H9 (cell line): ENCODE data around the gene TSPAN9. TPM values are rescaled to one million over a fixed set of nuclear protein-coding genes. Genes with fewer than 3 reads are reported as not detected.
A peak's percentile ranks its signal among the peaks of the same experiment; 100 is the strongest.

Experiments used
- DNase-seq: peaks from one replicate; pipeline ENCODE4 v3.0.0-alpha.2; 2017
- H2AFZ ChIP-seq: one replicate; pipeline ENCODE4 v1.6.1; 2013; ENCODE audit warnings: mild to moderate bottlenecking, low read length, control low read depth, moderate library complexity
- H2AK5ac ChIP-seq: 2 replicates; pipeline ENCODE4 v1.6.1; 2013; ENCODE audit warnings: low read length, control low read depth, mixed read lengths; ENCODE audit not compliant: insufficient read length
- H2BK120ac ChIP-seq: one replicate; pipeline ENCODE4 v1.6.1; 2013; ENCODE audit warnings: low read depth, mild to moderate bottlenecking, low read length, control low read depth, inconsistent platforms; ENCODE audit not compliant: poor library complexity, severe bottlenecking
- H2BK12ac ChIP-seq: 2 replicates; pipeline ENCODE4 v1.6.1; 2013; ENCODE audit warnings: low read length, control low read depth, mixed read lengths, low read depth; ENCODE audit not compliant: insufficient read length
- H2BK15ac ChIP-seq: 2 replicates; pipeline ENCODE4 v1.6.1; 2013; ENCODE audit warnings: low read depth, low read length, control low read depth
- H2BK20ac ChIP-seq: one replicate; pipeline ENCODE4 v1.6.1; 2013; ENCODE audit warnings: low read depth, mild to moderate bottlenecking, low read length, control low read depth, inconsistent platforms; ENCODE audit not compliant: poor library complexity, severe bottlenecking
- H2BK5ac ChIP-seq: 2 replicates; pipeline ENCODE4 v1.6.1; 2013; ENCODE audit warnings: low read length, control low read depth, mixed read lengths; ENCODE audit not compliant: insufficient read length
- H3K14ac ChIP-seq: 2 replicates; pipeline ENCODE4 v1.6.1; 2013; ENCODE audit warnings: low read length, control low read depth; ENCODE audit not compliant: insufficient read depth
- H3K18ac ChIP-seq: 2 replicates; pipeline ENCODE4 v1.6.1; 2013; ENCODE audit warnings: low read depth, mild to moderate bottlenecking, mixed read lengths, low read length, control low read depth; ENCODE audit not compliant: insufficient read length
- H3K23ac ChIP-seq: 2 replicates; pipeline ENCODE4 v1.6.1; 2013; ENCODE audit warnings: low read length, control low read depth, mixed read lengths, low read depth; ENCODE audit not compliant: insufficient read length
- H3K23me2 ChIP-seq: 2 replicates; pipeline ENCODE4 v1.6.1; 2013; ENCODE audit warnings: low read depth, mild to moderate bottlenecking, mixed read lengths, low read length, control low read depth; ENCODE audit not compliant: insufficient read length, poor library complexity, severe bottlenecking
- H3K27ac ChIP-seq: 2 replicates; pipeline ENCODE4 v1.5.1; 2013; ENCODE audit warnings: low read length, control low read depth, mixed read lengths, low read depth; ENCODE audit not compliant: insufficient read length
- H3K27me3 ChIP-seq: 2 replicates; pipeline ENCODE4 v1.6.1; 2013; ENCODE audit warnings: low read length, control low read depth, inconsistent platforms; ENCODE audit not compliant: insufficient read depth
- H3K4ac ChIP-seq: 2 replicates; pipeline ENCODE4 v1.6.1; 2013; ENCODE audit warnings: low read depth, mild to moderate bottlenecking, control low read depth, inconsistent platforms, low read length, moderate library complexity
- H3K4me1 ChIP-seq: 2 replicates; pipeline ENCODE4 v1.6.1; 2013; ENCODE audit warnings: low read length, control low read depth, inconsistent platforms; ENCODE audit not compliant: insufficient read depth
- H3K4me2 ChIP-seq: 2 replicates; pipeline ENCODE4 v1.6.1; 2013; ENCODE audit warnings: low read length, control low read depth, mixed read lengths; ENCODE audit not compliant: insufficient read length, insufficient read depth
- H3K56ac ChIP-seq: 2 replicates; pipeline ENCODE4 v1.6.1; 2013; ENCODE audit warnings: low read depth, mild to moderate bottlenecking, mixed read lengths, low read length, control low read depth; ENCODE audit not compliant: insufficient read length
- H3K79me1 ChIP-seq: 2 replicates; pipeline ENCODE4 v1.6.1; 2013; ENCODE audit warnings: low read depth, mild to moderate bottlenecking, moderate library complexity, low read length, control low read depth, inconsistent platforms; ENCODE audit not compliant: insufficient read depth, poor library complexity, severe bottlenecking
- H3K79me2 ChIP-seq: 2 replicates; pipeline ENCODE4 v1.6.1; 2013; ENCODE audit warnings: low read length, control low read depth, inconsistent platforms; ENCODE audit not compliant: insufficient read depth
- H3K9ac ChIP-seq: 2 replicates; pipeline ENCODE4 v1.6.1; 2013; ENCODE audit warnings: low read length, control low read depth, mixed read lengths; ENCODE audit not compliant: insufficient read length; ENCODE audit errors: extremely low read depth
- H3K9me3 ChIP-seq: one replicate; pipeline ENCODE4 v1.6.1; 2013; ENCODE audit warnings: low read depth, low read length, inconsistent platforms; ENCODE audit not compliant: control insufficient read depth
- H3T11ph ChIP-seq: one replicate; pipeline ENCODE4 v1.6.1; 2013; ENCODE audit warnings: mild to moderate bottlenecking, low read length, control low read depth, inconsistent platforms
- H4K20me1 ChIP-seq: one replicate; pipeline ENCODE4 v1.6.1; 2013; ENCODE audit not compliant: control insufficient read depth, insufficient read length, insufficient read depth
- H4K5ac ChIP-seq: 2 replicates; pipeline ENCODE4 v1.6.1; 2013; ENCODE audit warnings: low read depth, mild to moderate bottlenecking, mixed read lengths, low read length, control low read depth; ENCODE audit not compliant: insufficient read length
- H4K8ac ChIP-seq: replicated peaks from 2 replicates; pipeline ENCODE4 v1.6.1; 2013; ENCODE audit warnings: low read length, control low read depth, mixed read lengths, low read depth; ENCODE audit not compliant: insufficient read length
- H4K91ac ChIP-seq: 2 replicates; pipeline ENCODE4 v1.6.1; 2013; ENCODE audit warnings: low read depth, mild to moderate bottlenecking, moderate library complexity, mixed read lengths, low read length, control low read depth; ENCODE audit not compliant: insufficient read length
- H3K27ac Mint-ChIP-seq, 3 experiments: 2 replicates in 2 of 3; 3 replicates in 1 of 3; pipeline ENCODE4 v1.8.0; 2020 to 2021; ENCODE audit warnings: mixed read lengths in 3 of 3, mild to moderate bottlenecking in 1 of 3, moderate library complexity in 1 of 3
- H3K27me3 Mint-ChIP-seq: 2 replicates; pipeline ENCODE4 v1.8.0; 2021; ENCODE audit warnings: low read depth, mild to moderate bottlenecking, moderate library complexity, mixed read lengths
- H3K36me3 Mint-ChIP-seq, 3 experiments: 2 replicates in 2 of 3; 3 replicates in 1 of 3; pipeline ENCODE4 v1.8.0; 2020 to 2021; ENCODE audit warnings: low read depth in 3 of 3, mixed read lengths in 3 of 3; ENCODE audit not compliant: insufficient read depth in 1 of 3
- H3K4me1 Mint-ChIP-seq, 2 experiments: 2 replicates each; pipeline ENCODE4 v1.8.0; 2020; ENCODE audit warnings: mixed read lengths in 2 of 2
- H3K4me3 Mint-ChIP-seq, 2 experiments: 2 replicates in 1 of 2; 3 replicates in 1 of 2; pipeline ENCODE4 v1.8.0; 2020 to 2021; ENCODE audit warnings: mild to moderate bottlenecking in 2 of 2, mixed read lengths in 2 of 2, moderate library complexity in 1 of 2
- H3K9me3 Mint-ChIP-seq, 2 experiments: 2 replicates in 1 of 2; 3 replicates in 1 of 2; pipeline ENCODE4 v1.8.0; 2020; ENCODE audit warnings: mild to moderate bottlenecking in 2 of 2, mixed read lengths in 2 of 2, moderate library complexity in 1 of 2
- WGBS: extraction: QIAGEN DNeasy Blood & Tissue Kit; methylation state at CpG from one replicate; pipeline ENCODE4 v1.1.7; 2013; ENCODE audit warnings: missing lambda C conversion rate, low lambda C conversion rate, mixed read lengths; ENCODE audit not compliant: insufficient read length; ENCODE audit errors: extremely low coverage; 5-methylcytosine and 5-hydroxymethylcytosine counted together
- total RNA-seq: library from RNA; stranded (reverse); gene quantifications from 2 replicates; pipeline ENCODE4 v1.2.1, GENCODE V29; 2021
- TF ChIP-seq, protein P1 (sequence below): fragments of 200-600 bp; sonication (generic); conservative IDR thresholded peaks from 3 replicates; pipeline ENCODE4 v1.8.0; 2021; ENCODE audit warnings: antibody characterized with exemption, mild to moderate bottlenecking

Gene TSPAN9
- total RNA-seq, 1 experiment from 2014 or later = 19.0 TPM

DNA sequence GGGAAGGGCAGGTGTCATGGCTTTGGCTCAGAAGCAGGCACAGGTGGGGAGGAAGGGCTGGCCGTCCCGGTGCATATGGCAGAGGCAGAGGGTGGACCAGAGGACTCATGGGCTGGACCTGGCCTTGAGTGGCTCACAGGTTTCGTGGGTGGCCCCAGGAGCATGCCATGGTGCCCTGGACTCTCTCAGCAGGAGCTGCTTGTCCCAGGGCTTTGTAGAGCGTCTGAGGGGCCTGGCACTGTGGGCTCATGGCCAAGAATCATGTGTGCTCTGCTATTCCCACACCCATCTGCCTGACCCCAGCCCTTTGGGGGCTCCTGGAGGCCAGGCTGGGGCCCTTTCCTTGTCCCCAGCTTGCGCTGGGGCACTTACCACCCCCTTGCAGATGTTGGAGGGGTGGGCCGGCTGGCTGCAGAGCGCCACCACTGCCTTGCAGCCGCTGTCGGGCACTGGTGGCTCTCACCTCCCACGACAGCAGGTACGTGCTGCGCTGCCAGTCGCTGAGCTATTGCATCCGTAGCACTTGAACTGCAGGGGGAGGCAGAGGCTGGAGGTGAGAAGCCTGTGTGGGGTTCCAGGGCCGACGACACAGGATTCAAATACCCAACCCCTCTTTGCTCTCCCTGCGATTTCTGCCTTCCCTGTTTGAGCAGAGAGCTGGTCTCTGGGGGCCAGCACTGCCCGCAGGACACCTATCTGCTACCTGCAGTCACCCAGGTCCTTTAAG, 226.4 kb downstream of the TSPAN9 start:
- Histone ChIP-seq H3K18ac (no peak overlapping the region), H4K8ac (no peak overlapping the region), H3K27ac (no peak overlapping the region), H3K23ac (no peak overlapping the region), H3K4me1 (no peaks in the 10 kb centered on the region), H3K4ac (no peak overlapping the region), H2BK120ac (no peak overlapping the region), H3K56ac (no peak overlapping the region), H2BK12ac (no peak overlapping the region), H3K27me3 (no peaks in the 10 kb centered on the region; the same call in 1 of the 2 replicates), H3K9ac (no peak overlapping the region), H3K23me2 (no peaks in the 10 kb centered on the region), H3K79me2 (no peaks in the 10 kb centered on the region), H2BK20ac (no peak overlapping the region), H4K91ac (no peak overlapping the region), H4K5ac (no peak overlapping the region), H2BK5ac (no peak overlapping the region), H3K14ac (no peak overlapping the region), H2AFZ (no peak overlapping the region), H2AK5ac (no peak overlapping the region), H3T11ph (no peak overlapping the region), H3K9me3 (no peaks in the 10 kb centered on the region), H4K20me1 (no peaks in the 10 kb centered on the region), H3K4me2 (no peak overlapping the region), H3K79me1 (no peaks in the 10 kb centered on the region), H2BK15ac (no peak overlapping the region)
- H3K4me3 Mint-ChIP-seq = no peak overlapping the region; a peak in 1 of 5 replicates
- no peak overlapping the region for H3K27ac Mint-ChIP-seq
- WGBS = no CpG with 5 or more reads among the region's 18 CpGs
- H3K36me3 Mint-ChIP-seq = no peaks in the 10 kb centered on the region; a peak in 1 of 7 replicates
- H3K4me1 Mint-ChIP-seq = peaks cover 11 to 22% of the 10 kb centered on the region in 2 experiments
- H3K9me3 Mint-ChIP-seq = no peaks in the 10 kb centered on the region
- peak; percentile 86 for DNase-seq
- TF ChIP-seq, protein P1, sequence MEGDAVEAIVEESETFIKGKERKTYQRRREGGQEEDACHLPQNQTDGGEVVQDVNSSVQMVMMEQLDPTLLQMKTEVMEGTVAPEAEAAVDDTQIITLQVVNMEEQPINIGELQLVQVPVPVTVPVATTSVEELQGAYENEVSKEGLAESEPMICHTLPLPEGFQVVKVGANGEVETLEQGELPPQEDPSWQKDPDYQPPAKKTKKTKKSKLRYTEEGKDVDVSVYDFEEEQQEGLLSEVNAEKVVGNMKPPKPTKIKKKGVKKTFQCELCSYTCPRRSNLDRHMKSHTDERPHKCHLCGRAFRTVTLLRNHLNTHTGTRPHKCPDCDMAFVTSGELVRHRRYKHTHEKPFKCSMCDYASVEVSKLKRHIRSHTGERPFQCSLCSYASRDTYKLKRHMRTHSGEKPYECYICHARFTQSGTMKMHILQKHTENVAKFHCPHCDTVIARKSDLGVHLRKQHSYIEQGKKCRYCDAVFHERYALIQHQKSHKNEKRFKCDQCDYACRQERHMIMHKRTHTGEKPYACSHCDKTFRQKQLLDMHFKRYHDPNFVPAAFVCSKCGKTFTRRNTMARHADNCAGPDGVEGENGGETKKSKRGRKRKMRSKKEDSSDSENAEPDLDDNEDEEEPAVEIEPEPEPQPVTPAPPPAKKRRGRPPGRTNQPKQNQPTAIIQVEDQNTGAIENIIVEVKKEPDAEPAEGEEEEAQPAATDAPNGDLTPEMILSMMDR = peak; percentile 67
- H3K27me3 Mint-ChIP-seq = peaks cover 21% of the 10 kb centered on the region
